ENCODE data around the gene CPAMD8. TPM values are rescaled to one million over a fixed set of nuclear protein-coding genes. Genes with fewer than 3 reads are reported as not detected.
"Not testable (repeated sequence)": the region's sequence is repeated elsewhere in the genome, so short reads cannot be mapped to it uniquely, and the experiment has no call there.

CPAMD8 gene
- total RNA-seq, 4 donors from 2014 or later = 5.4 to 9.7 (median 9.1) TPM

DNA sequence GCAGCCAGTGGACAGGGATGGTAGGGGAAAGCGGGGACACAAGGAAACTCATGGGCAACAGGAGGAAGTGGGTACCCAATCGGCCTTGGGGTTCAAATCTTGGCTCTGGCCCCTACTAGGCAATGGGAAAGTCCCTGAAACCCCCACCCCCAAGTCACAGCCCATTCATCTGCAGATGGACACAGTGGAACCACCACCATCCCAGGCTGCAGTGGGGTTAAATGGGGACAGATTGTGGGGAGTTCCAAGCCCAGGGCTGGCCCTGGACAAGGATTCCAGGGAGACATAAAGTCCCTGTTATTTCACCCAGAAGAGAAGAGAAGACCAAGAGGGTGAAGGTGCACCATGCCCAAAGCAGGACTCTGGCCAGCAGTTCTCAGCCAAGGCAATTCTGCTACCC is 48.5 kb downstream of the CPAMD8 start:
- no peak for DNase-seq (ENCODE audit: low spot score in 2 of 2)
- Histone ChIP-seq H3K4me3 (no peak overlapping the region), H3K36me3 (no peaks in the 10 kb centered on the region), H3K9me3 (no peaks in the 10 kb centered on the region), H3K4me1 (no peaks in the 10 kb centered on the region), H3K27me3 (peaks cover 16% of the 10 kb centered on the region), H3K27ac (no peak overlapping the region)
- TF ChIP-seq CTCF (IDR thresholded peaks at IDR 0.05) (no peak), POLR2A (IDR thresholded peaks at IDR 0.05) (no peak), POLR2AphosphoS5 (IDR thresholded peaks at IDR 0.05) (no peak), EP300 (IDR thresholded peaks at IDR 0.05) (no peak)
- 88% methylated on average over 2 of the region's 2 CpGs for WGBS

- H3K27ac ChIP-seq = no peak overlapping the region
- H3K4me3 ChIP-seq = no peak overlapping the region
- H3K27me3 ChIP-seq = peaks cover 16% of the 10 kb centered on the region
- H3K9me3 ChIP-seq = no peaks in the 10 kb centered on the region
- DNase-seq (ENCODE audit: low spot score in 2 of 2) = no peak
- 88% methylated on average over 15 of the region's 15 CpGs for WGBS
- no peaks in the 10 kb centered on the region for H3K4me1 ChIP-seq
- TF ChIP-seq POLR2A (IDR thresholded peaks at IDR 0.05) = no peak
- no peaks in the 10 kb centered on the region for H3K36me3 ChIP-seq
Measured at GRCh38 chr19:16977306-16977705, 49.3 kb downstream of the CPAMD8 start.

DNA sequence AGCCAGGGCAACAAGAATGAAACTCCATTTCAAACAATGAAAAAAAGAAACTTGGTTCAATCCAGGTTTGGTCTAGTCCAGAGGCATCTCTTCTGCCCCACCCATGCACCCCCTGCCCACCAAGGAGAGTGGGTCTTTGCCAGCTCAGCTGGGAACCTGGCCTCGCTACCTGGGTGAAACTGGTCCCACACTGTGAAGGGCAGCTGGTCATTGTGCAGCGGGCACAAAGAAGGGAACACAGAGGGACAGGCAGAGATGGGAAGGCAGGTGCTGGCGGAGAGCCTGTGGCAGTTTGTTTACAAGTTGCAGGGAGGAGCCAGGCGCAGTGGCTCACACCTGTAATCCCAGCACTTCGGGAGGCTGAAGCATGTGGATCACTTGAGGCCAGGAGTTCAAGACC is 50.2 kb downstream of the CPAMD8 start:
- Histone ChIP-seq H3K4me1 (no peaks in the 10 kb centered on the region), H3K9me3 (no peaks in the 10 kb centered on the region), H3K27me3 (peaks cover 16% of the 10 kb centered on the region), H3K4me3 (no peak overlapping the region), H3K27ac (no peak overlapping the region), H3K36me3 (no peaks in the 10 kb centered on the region)
- no peak for TF ChIP-seq CTCF (IDR thresholded peaks at IDR 0.05)
- DNase-seq (ENCODE audit: low spot score in 2 of 2) = no peak
- WGBS = 92% methylated on average over 5 of the region's 5 CpGs

DNA sequence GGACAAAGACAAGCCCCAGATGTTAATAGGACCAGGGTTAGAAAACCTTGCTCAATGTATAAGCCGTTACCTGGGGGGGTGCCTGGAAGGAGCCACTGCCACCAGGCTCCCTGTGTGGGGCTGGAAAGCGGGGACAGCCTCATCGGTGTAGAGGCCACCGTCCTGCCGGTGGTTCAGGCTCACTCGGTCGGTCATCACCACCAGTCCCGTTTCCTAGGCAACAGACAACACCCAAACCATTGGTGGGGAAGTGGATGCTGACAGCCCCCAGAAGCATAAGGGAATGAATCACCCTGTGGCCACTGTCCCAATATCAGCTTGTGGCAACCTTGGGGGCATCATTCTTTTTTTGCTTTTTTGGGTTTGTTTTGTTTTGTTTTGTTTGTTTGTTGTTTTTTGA is 55.8 kb downstream of the CPAMD8 start:
- TF ChIP-seq POLR2A (IDR thresholded peaks at IDR 0.05) (no peak), EP300 (IDR thresholded peaks at IDR 0.05) (no peak), CTCF (IDR thresholded peaks at IDR 0.05) (no peak), POLR2AphosphoS5 (IDR thresholded peaks at IDR 0.05) (no peak)
- H3K4me3 ChIP-seq = no peak overlapping the region
- peaks cover 5% of the 10 kb centered on the region for H3K9me3 ChIP-seq
- H3K27ac ChIP-seq = no peak overlapping the region
- 85% methylated on average over 8 of the region's 8 CpGs for WGBS
- no peak for DNase-seq (ENCODE audit: low spot score in 2 of 2)
- H3K27me3 ChIP-seq = no peaks in the 10 kb centered on the region
- H3K4me1 ChIP-seq = no peaks in the 10 kb centered on the region
- no peaks in the 10 kb centered on the region for H3K36me3 ChIP-seq

DNA sequence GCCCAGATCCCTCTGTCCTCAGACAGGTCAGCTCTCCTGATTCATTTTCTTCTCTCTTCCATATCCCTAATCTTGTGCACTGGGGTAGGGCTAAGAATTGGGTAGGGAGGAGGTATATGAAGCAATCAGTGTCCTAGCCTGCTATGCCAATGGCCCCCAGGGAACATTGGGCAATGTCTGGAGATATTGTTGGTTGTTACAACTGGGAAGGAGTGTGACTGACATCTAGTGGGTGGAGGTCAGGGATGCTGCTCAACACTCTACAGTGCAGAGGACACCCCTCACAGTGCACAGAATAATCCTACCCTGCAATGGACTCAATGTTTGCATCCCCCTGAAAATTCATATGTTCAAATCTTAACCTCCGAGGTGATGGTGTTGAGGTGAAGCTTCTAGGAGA is 57.5 kb downstream of the CPAMD8 start:
- no peaks in the 10 kb centered on the region for H3K27me3 ChIP-seq
- H3K27ac ChIP-seq = no peak overlapping the region
- no peaks in the 10 kb centered on the region for H3K4me1 ChIP-seq
- no peak for DNase-seq (ENCODE audit: low spot score in 2 of 2)
- WGBS = 100% methylated on average over 1 of the region's 1 CpG
- H3K36me3 ChIP-seq = no peaks in the 10 kb centered on the region
- TF ChIP-seq POLR2A (IDR thresholded peaks at IDR 0.05) = no peak
- TF ChIP-seq POLR2AphosphoS5 (IDR thresholded peaks at IDR 0.05) = peak in 2 of 3 donors; percentile 24 to 68
- TF ChIP-seq CTCF (IDR thresholded peaks at IDR 0.05) = peak in 1 of 2 donors; percentile 27
- peaks cover 5% of the 10 kb centered on the region for H3K9me3 ChIP-seq
- H3K4me3 ChIP-seq = no peak overlapping the region

DNA sequence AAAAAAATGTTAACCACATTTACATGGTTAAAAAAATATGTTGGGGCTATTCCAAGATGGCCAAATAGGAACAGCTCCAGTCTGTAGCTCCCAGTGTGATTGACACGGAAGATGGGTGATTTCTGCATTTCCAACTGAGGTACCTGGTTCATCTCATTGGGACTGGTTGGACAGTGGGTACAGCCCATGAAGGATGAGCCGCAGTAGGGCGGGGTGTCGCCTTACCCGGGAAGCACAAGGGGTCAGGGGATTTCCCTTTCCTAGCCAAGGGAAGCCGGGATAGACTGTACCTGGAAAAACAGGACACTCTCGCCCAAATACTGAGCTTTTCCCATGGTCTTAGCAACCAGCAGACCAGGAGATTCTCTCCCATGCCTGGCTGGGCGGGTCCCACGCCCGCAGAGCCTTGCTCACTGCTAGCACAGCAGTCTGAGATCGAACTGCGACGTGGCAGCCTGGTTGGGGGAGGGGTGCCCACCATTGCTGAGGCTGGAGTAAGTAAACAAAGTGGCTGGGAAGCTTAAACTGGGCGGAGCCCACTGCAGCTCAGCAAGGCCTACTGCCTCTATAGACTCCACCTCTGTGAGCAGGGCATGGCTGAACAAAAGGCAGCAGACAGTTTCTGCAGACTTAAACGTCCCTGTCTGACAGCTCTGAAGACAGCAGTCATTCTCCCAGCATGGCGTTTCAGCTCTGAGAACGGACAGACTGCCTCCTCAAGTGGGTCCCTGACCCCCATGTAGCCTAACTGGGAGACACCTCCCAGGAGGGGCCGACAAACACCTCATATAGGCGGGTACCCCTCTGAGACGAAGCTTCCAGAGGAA is 65.4 kb downstream of the CPAMD8 start:
- H3K4me3 ChIP-seq; DNase-seq (ENCODE audit: low spot score in 2 of 2); H3K36me3 ChIP-seq; H3K27ac ChIP-seq; H3K9me3 ChIP-seq; H3K27me3 ChIP-seq; H3K4me1 ChIP-seq: not testable (repeated sequence)
- 75% methylated on average over 16 of the region's 20 CpGs for WGBS

DNA sequence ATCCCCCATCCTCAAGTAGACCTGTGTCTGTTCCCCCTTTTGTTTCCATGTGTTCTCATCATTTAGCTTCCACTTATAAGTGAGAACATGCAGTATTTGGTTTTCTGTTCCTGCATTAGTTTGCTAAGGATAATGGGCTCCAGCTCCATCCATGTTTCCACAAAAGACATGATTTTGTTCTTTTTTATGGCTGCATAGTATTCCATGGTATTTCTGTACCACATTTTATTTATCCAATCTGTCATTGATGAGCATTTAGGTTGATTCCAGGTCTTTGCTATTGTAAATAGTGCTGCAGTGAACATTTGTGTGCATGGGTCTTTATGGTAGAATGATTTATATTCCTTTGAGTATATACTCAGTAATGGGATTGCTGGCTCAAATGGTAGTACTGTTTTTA is 68.3 kb downstream of the CPAMD8 start:
- not testable (repeated sequence) for DNase-seq (ENCODE audit: low spot score in 2 of 2); H3K27ac ChIP-seq; H3K9me3 ChIP-seq; H3K4me3 ChIP-seq; H3K27me3 ChIP-seq; H3K4me1 ChIP-seq; H3K36me3 ChIP-seq

All from suprapubic skin (tissue), 4 donors.